ACHN (cell line): ENCODE results near the gene DUT.
A peak's percentile ranks its signal among the peaks of the same experiment; 100 is the strongest.

Experiments used
- DNase-seq: peaks from one replicate; pipeline ENCODE4 v3.0.0-alpha.2; 2015
- in situ Hi-C: cut with HindIII; loops from 2 replicates; pipeline ENCODE4 v1.10.0; 2017; ENCODE audit warnings: low sequenced_read_pairs, low pct_ligation_motif_present, low pct_unique_long_range_greater_than_20kb

Gene DUT

GRCh38 chr15:48361685-48362084 lies 30.5 kb downstream of the DUT start:
- in situ Hi-C loops = no loop called here
- no peak for DNase-seq

- in situ Hi-C loops = no loop called here
- DNase-seq = no peak
Measured at GRCh38 chr15:48363474-48363873, 32.2 kb downstream of the DUT start.

GRCh38 chr15:48365575-48365974 lies 34.3 kb downstream of the DUT start:
- no peak for DNase-seq
- in situ Hi-C loops = no loop called here

DNA sequence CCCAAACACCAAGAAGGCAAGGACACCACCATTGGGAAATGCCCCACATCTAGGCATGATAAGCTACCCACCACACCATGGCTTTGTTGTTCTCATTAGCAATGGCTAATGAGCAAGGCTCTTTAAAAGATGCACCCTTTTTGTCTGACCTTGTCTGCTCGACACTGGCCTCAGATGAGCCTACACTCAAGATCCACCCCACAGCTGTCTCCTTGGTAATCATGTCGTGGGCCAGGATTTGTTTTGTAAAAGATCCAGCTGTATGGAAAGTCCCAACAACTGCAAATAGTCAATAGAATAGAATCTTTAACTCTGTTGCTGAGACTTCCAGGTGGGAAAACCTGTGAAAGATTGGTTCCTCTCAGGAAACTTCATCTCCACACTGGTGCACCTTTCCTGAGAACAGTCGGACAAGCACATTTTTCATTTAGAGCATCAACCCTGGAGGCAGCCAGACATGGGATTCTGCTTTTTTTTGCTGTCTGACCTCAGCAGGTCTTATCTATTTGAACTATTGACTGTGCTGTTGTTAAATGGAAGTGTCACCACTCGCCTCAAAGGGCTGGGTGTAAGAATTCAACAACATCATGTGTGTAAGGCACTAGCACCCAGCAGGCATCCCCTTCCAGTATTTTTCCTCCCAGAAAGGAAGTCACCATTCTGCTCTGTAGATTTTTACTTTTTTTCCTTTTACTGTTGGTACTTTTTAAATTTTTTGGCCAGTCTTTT lies 35.5 kb downstream of the DUT start:
- in situ Hi-C loops = no loop called here
- DNase-seq = no peak

- in situ Hi-C loops = no loop called here
- DNase-seq = no peak
Measured at GRCh38 chr15:48367483-48367882, 36.3 kb downstream of the DUT start.

DNA sequence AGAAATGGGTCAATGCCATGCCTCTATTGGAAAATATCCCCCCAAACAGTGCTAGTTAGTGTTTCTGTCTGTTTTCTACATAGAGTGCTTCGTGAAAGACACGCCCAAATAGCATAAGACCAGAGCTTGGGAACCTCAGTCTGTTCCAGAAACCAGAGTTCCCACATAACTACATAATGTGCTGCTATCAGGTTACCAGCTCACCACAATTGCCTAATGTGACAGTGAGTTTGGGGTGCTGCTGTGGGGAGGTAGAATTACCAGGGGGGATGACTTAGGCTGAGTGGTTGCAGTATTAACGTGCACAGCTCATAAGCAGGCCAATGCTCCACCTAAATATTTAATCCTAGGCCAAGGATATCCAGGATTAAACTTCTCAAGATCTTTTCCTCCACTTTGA lies 39.2 kb downstream of the DUT start:
- no peak for DNase-seq
- in situ Hi-C loops = no loop called here

DNA sequence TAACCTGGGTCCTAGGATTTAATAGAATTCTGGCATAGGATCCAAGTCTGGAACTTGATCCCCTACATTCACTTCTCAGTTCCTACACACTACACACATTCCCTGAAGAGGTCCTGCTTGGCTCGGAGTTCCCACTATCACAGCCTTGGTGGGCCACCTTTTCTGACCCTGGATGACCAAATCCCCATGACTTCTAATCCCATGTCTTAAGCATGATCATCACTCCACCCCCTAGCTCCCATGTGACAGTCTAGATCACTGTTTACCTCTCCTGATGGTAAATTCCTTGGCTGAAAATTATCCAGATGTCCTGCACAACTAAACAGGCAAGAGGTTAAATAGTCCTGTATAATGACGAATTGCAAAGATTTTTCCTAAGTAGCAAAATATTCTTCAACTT lies 40.3 kb downstream of the DUT start:
- DNase-seq = no peak
- in situ Hi-C loops = no loop called here

- in situ Hi-C loops = no loop called here
- no peak for DNase-seq
Measured at GRCh38 chr15:48371961-48372360, 40.7 kb downstream of the DUT start.

GRCh38 chr15:48373821-48374451 lies 42.7 kb downstream of the DUT start:
- in situ Hi-C loops = no loop called here
- DNase-seq = peak; percentile 49

GRCh38 chr15:48374472-48374871 lies 43.2 kb downstream of the DUT start:
- DNase-seq = no peak
- in situ Hi-C loops = no loop called here

GRCh38 chr15:48375767-48376166 lies 44.5 kb downstream of the DUT start:
- DNase-seq = no peak
- in situ Hi-C loops = no loop called here

- no peak for DNase-seq
- in situ Hi-C loops = no loop called here
Measured at GRCh38 chr15:48380198-48380597, 49.0 kb downstream of the DUT start.

DNA sequence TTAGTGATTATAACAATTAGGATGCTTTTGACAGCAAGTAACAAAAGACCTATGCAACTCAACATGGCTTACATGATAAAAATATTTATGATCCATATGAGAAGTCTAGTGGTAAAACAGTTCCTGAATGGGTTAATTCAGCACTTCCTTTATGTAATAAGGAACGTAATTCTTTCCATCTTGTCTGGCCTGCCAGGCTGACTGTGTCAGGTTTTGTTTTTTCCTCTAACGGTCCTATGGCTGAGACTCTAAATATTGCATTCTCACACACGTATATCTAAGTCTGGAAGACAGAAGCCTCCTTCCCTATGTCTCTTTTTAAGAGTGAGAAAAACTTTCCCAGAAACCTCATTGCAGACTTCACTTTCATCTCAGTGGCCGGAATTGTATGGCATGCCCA lies 50.6 kb downstream of the DUT start:
- no peak for DNase-seq
- in situ Hi-C loops = no loop called here

DNA sequence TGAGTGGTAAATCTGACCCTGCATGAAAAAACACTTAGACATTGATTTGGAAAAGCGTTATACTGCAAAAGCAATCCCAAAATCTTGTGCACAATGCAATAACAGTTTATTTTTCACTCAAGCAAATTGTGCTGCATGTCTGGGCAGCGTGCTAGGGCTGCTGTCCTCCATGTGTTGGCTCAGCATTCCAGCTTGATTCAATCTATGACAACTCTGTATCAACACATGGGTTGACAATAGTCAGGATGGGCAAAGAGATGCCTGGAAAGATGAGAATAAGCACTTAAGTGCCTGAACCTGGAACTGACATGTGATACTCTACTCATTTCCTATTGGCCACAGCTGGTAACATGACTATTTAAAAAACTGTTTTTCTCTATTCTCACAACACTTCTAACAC lies 51.8 kb downstream of the DUT start:
- DNase-seq = no peak
- in situ Hi-C loops = no loop called here

DNA sequence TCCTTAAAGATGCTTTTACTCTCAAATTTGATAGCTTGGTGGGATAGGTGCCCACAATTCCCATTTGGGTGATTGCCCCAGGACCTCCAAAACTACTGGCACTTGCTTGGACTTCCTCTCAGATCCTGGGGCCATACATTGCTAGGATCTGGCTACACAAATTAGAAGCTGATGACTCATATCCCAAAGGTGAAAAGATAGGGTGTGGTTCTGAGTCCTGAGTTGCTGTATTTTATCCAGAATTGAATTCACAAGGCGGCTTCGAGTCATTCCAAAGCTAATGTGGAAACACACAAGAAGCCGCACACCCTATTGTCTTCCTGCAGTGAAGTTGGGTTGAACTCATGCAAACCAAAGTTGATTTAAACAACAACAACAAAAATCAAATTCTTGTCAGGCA lies 53.4 kb downstream of the DUT start:
- in situ Hi-C loops = no loop called here
- no peak for DNase-seq

DNA sequence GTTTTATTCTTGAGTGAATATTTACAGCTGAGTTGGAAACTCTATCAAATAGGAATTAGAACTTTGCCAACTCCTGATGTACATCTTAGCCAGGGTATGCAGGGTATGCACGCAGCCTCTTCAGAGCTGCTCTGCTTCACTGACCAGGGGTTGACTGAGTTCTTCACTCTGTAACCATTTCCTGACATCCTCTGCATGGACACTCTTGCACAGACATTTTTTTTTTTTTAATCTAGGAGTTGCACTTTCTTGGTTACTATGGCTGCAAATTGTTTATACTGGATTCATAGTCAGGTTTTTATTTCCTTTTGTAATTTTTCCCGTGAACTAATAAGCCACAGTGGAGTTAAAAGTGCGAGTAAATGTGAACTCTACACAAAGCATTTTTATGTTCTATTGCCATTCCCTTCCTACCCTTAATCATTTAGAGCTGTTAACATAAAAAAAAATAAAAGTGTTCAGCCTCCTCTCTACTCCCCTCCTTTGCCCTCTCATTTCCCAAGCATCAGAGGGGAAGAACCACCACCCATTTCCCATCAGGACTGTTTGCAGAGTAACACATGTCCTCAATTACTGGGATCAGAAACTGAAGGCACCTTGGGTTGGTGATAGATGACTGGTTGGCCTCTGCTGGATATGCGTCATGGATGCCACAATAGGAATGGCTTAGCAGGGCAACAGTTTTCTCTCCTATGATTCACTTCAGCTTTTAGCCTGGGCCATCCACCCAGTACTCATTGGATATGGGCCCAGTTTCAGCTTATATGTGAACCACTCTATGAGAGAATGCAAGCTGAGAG lies 54.0 kb downstream of the DUT start:
- DNase-seq = peak; percentile 12
- in situ Hi-C loops = no loop called here

DNA sequence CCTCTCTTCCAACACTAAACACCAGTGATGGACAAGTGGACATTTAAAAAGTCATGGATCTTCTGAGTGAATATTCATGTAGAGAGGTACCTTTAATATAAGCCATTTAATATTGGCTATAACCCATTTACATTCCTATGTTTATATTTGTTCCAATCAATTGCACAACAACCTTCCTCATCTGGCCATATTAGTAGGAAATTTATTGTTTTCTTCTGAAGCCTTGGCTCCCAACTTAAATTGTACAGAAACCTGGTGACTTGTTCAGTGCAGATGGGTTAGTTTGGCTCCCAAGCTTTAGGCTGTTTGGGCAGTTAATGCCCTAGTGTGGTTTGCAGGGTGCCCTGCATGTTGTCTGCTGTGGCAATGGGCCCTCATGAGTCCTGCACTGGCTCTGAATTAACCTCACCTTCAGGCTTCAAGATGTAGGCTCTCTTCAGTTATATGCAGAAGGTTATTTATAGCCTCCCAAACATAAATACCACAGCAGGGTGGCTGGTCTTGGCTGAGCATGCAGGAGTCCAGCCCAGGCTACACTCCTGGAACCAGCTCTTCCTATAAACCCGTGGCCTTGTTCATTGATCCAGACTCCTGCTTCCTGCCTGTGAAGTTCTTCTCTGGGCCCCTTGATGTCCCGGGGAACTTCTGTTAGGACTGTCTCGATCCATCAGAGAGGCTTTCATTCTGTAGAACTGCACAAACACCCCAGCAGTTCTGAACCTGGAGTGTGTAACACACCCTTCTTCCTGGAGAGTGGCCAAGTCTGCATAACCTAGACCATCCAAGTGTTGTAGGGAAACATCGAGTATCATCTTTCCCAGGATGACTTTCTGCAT lies 57.0 kb downstream of the DUT start:
- in situ Hi-C loops = no loop called here
- DNase-seq = no peak

DNA sequence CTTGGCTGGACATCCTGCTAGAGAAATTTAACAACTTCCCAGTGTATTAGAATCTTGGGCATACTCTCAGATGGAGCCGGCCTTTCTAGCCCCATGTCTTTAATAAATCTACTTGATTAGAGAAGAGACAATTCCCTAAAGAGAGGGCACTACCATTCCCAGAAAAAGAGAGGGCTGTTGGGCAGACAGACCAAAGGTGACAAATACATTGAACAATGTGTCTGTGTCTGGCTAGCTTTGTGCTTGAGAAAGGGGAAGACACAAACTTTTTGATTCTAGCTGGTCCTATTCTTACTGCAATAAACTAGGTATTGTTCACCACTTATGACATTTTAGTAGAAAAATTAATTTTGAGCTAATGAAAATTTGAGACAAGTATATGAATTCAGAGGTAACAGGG lies 57.7 kb downstream of the DUT start:
- in situ Hi-C loops = no loop called here
- no peak for DNase-seq

GRCh38 chr15:48389691-48390143 lies 58.5 kb downstream of the DUT start:
- DNase-seq = no peak
- in situ Hi-C loops = no loop called here
